ENCODE results near the gene NR6A1. TPM values are rescaled to one million over a fixed set of nuclear protein-coding genes. Genes with fewer than 3 reads are reported as not detected.

Gene NR6A1
- total RNA-seq, 6 donors from 2014 or later: 4.2 to 34.6 (median 8.2) TPM

DNA sequence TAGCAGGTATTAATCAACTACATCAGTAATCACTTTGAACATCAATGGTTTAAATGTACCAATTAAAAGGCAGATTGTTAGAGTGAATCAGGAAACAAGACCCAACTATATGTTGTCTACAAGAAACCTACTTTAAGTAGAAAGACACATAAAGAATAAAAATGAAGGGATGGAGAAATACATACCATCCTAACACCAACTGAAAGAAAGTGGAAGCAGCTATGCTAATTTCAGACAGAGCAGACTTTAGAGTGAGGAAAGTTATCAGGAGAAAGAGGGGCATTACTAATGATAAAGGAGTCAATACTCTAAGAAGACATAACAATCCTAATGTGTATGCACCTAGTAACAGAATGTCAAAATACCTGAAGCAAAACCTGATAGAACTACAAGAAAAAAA lies 125.8 kb downstream of the NR6A1 start:
- Histone ChIP-seq H3K27ac (no peak overlapping the region), H3K36me3 (no peaks in the 10 kb centered on the region), H3K4me3 (no peak overlapping the region), H3K27me3 (no peaks in the 10 kb centered on the region), H3K4me1 (no peaks in the 10 kb centered on the region), H3K9me3 (no peaks in the 10 kb centered on the region)
- TF ChIP-seq, protein P1, sequence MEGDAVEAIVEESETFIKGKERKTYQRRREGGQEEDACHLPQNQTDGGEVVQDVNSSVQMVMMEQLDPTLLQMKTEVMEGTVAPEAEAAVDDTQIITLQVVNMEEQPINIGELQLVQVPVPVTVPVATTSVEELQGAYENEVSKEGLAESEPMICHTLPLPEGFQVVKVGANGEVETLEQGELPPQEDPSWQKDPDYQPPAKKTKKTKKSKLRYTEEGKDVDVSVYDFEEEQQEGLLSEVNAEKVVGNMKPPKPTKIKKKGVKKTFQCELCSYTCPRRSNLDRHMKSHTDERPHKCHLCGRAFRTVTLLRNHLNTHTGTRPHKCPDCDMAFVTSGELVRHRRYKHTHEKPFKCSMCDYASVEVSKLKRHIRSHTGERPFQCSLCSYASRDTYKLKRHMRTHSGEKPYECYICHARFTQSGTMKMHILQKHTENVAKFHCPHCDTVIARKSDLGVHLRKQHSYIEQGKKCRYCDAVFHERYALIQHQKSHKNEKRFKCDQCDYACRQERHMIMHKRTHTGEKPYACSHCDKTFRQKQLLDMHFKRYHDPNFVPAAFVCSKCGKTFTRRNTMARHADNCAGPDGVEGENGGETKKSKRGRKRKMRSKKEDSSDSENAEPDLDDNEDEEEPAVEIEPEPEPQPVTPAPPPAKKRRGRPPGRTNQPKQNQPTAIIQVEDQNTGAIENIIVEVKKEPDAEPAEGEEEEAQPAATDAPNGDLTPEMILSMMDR (IDR thresholded peaks at IDR 0.05): no peak
- no peak for TF ChIP-seq POLR2AphosphoS5 (IDR thresholded peaks at IDR 0.05)
- TF ChIP-seq POLR2A (IDR thresholded peaks at IDR 0.05): no peak
- TF ChIP-seq EP300 (IDR thresholded peaks at IDR 0.05): no peak
- ATAC-seq (ENCODE audit: low FRiP score in 2 of 2): no peak
- no peak for DNase-seq

- Histone ChIP-seq H3K9me3 (no peaks in the 10 kb centered on the region), H3K36me3 (no peaks in the 10 kb centered on the region), H3K4me1 (no peaks in the 10 kb centered on the region), H3K27ac (no peak overlapping the region), H3K4me3 (no peak overlapping the region), H3K27me3 (no peaks in the 10 kb centered on the region)
- DNase-seq (no peak), ATAC-seq (ENCODE audit: low FRiP score in 2 of 2) (no peak)
- TF ChIP-seq POLR2A (IDR thresholded peaks at IDR 0.05) (no peak), POLR2AphosphoS5 (IDR thresholded peaks at IDR 0.05) (no peak), EP300 (IDR thresholded peaks at IDR 0.05) (no peak)
- TF ChIP-seq, protein P1 (IDR thresholded peaks at IDR 0.05): no peak
Measured at GRCh38 chr9:124639637-124640036, 131.5 kb downstream of the NR6A1 start.

DNA sequence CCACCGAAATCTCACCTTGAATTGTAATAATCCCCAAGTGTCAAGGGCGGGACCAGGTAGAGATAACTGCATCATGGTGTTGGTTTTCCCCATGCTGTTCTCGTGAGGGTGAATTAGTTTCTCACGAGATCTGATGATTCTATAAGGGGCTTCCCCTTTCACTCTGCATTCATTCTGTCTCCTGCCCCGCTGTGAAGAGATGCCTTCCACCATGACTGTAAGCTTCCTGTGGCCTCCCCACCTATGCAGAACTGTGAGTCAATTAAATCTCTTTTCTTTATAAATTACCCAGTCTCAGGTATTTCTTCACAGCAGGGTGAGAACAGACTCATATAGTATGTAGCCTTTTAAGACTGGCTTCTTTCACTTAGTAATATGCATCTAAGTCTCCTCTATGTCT lies 135.8 kb downstream of the NR6A1 start:
- Histone ChIP-seq H3K27me3 (no peaks in the 10 kb centered on the region), H3K36me3 (no peaks in the 10 kb centered on the region), H3K4me1 (no peaks in the 10 kb centered on the region), H3K27ac (no peak overlapping the region), H3K4me3 (no peak overlapping the region), H3K9me3 (no peaks in the 10 kb centered on the region)
- no peak for DNase-seq
- TF ChIP-seq POLR2A (IDR thresholded peaks at IDR 0.05) (no peak), POLR2AphosphoS5 (IDR thresholded peaks at IDR 0.05) (no peak), EP300 (IDR thresholded peaks at IDR 0.05) (no peak)
- TF ChIP-seq, protein P1 (IDR thresholded peaks at IDR 0.05): no peak
- WGBS, 2 donors: 97% methylated on average over 5 of the region's 5 CpGs
- ATAC-seq (ENCODE audit: low FRiP score in 2 of 2): no peak

DNA sequence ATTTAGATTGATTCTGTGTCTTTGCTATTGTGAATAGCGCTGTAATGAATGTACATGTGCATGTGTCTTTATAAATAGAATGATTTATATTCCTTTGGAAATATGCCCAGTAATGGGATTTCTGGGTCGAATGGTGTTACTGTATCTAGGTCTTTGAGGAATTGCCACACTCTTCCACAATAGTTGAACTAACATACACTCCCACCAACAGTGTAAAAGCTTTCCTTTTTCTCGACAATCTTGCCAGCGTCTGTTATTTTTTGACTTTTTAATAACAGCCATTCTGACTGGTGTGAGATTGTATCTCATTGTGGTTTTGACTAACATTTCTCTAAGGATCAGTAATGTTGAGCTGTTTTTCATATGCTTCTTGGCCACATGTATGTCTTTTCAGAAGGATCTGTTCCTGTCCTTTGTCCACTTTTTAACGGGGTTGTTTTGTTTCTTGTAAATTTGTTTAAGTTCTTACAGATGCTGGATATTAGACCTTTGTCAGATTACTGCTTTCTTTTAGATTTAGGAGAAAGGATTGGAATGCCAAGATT lies 139.0 kb downstream of the NR6A1 start:
- DNase-seq (no peak), ATAC-seq (ENCODE audit: low FRiP score in 2 of 2) (no peak)
- WGBS, 2 donors: 37% methylated on average over 5 of the region's 5 CpGs
- Histone ChIP-seq H3K4me1 (no peaks in the 10 kb centered on the region), H3K9me3 (no peaks in the 10 kb centered on the region), H3K27ac (no peak overlapping the region), H3K36me3 (no peaks in the 10 kb centered on the region), H3K27me3 (no peaks in the 10 kb centered on the region), H3K4me3 (no peak overlapping the region)
- TF ChIP-seq POLR2AphosphoS5 (IDR thresholded peaks at IDR 0.05) (no peak), POLR2A (IDR thresholded peaks at IDR 0.05) (no peak), EP300 (IDR thresholded peaks at IDR 0.05) (no peak)
- TF ChIP-seq, protein P1 (IDR thresholded peaks at IDR 0.05): no peak

DNA sequence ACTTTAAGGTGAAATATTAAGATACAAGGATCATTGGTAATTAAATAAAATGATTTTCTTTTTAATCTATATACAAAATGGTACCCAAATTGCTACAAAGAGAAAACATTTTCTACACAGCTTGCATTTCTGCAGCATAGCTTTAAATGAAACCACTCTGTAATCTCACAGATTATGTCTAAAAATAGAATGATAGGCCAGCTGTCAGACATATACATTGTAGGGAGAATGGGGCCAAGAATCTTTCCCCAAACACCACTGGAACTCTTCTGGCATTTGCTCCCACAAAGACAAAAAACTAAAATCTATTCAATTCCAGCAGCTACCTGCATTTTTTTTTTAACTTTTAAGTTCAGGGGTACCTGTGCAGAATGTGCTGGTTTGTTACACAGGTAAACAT lies 139.8 kb downstream of the NR6A1 start:
- TF ChIP-seq POLR2A (IDR thresholded peaks at IDR 0.05) (no peak), EP300 (IDR thresholded peaks at IDR 0.05) (no peak), POLR2AphosphoS5 (IDR thresholded peaks at IDR 0.05) (no peak)
- TF ChIP-seq, protein P1 (IDR thresholded peaks at IDR 0.05): no peak
- DNase-seq: no peak
- H3K4me3 ChIP-seq: no peak overlapping the region
- no peaks in the 10 kb centered on the region for H3K36me3 ChIP-seq
- H3K27me3 ChIP-seq: no peaks in the 10 kb centered on the region
- H3K27ac ChIP-seq: no peak overlapping the region
- H3K4me1 ChIP-seq: no peaks in the 10 kb centered on the region
- no peaks in the 10 kb centered on the region for H3K9me3 ChIP-seq
- no peak for ATAC-seq (ENCODE audit: low FRiP score in 2 of 2)
